Right ventricle myocardium inferior (tissue), 1 donor: Measurements from ENCODE around the gene USP27X. TPM values are rescaled to one million over a fixed set of nuclear protein-coding genes. Genes with fewer than 3 reads are reported as not detected.

Experiments
- total RNA-seq: library from RNA; stranded (reverse); fragmentation: NEBNext Ultra II Directional; extraction: Animal tissue kit (Norgen Biotek cat#: 25700); gene quantifications from one replicate; pipeline ENCODE4 v1.2.1, GENCODE V29; 2021
- donor health status: DM: no; HTN: yes; CAD: no; lungs with severe emphysema.

USP27X gene
- total RNA-seq, 1 donor from 2014 or later = 1.8 TPM

Other genes starting within 250 kb of the USP27X start
- not detected for gene PAGE1, start 183.5 kb upstream of the USP27X start, total RNA-seq
- not detected for gene PAGE4, start 50.2 kb upstream of the USP27X start, total RNA-seq
- 2.7 TPM for gene CLCN5, start 43.1 kb downstream of the USP27X start, total RNA-seq